Gastroesophageal sphincter (tissue), 3 donors: ENCODE data around the gene TREML2.

ENCODE experiments used
- EP300 ChIP-seq: sonication (generic); formaldehyde crosslinking; IDR thresholded peaks from one replicate; pipeline ENCODE4 v1.6.1; 2017; ENCODE audit warnings: antibody characterized with exemption, mild to moderate bottlenecking
- POLR2A ChIP-seq, 2 donors: fragments of 450-650 bp; IDR thresholded peaks; one replicate each; pipeline ENCODE4 v1.6.1; 2017; ENCODE audit warnings: antibody characterized with exemption in 2 of 2, mild to moderate bottlenecking in 2 of 2, moderate library complexity in 1 of 2
- POLR2AphosphoS5 ChIP-seq: sonication (generic); formaldehyde crosslinking; IDR thresholded peaks from one replicate; pipeline ENCODE4 v1.6.1; 2017; ENCODE audit warnings: antibody characterized with exemption
- TF ChIP-seq, protein P1 (sequence below), 4 experiments: fragments of 200-600 bp in 2 of 4; fragments of 450-650 bp in 2 of 4; sonication (generic) in 1 of 4; IDR thresholded peaks; one replicate each; pipeline ENCODE4 v1.5.1; 2017 to 2019; ENCODE audit warnings: antibody characterized with exemption in 4 of 4, mild to moderate bottlenecking in 2 of 4, moderate library complexity in 2 of 4

DNA sequence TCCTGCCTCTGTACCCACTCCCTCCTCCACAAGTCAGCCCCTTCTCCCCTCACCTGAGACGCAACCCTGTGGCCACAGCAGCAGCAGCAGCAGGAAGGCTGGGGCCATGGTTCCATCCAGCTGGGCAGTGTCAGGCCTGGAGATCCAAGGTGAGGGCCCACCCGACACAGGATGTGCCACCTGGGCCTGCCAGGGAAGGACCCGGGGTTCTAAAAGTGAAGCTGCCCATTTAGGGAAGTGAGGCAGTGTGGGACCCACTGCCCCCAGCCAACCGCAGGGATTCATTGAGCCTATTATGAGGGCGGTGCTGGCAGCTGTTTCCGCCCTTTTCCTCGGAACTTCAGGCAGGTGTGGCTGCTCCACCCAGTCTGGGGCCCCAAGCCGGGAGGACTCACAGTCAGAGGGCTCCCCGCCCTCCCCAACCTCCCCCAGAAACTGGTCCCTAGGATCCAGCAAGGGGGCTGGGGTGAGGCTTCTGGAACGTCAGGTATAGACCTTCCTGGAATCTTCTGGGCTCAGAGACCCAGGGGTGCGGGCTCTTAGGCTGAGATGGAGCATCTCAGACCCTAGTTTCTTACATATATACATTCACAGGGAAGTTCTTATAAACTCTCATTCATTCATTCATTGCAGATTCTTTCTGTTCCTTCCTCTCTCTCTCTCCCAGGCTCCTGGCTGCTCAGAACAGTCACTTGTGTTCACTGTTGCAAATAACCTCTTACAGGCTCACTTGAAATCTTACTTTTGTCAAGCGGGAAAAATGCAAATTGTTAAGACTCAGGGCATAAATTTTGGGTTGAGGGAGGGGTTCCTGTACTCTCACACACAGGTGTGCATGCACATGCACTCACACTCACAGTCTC, at the start of gene TREML2:
- TF ChIP-seq, protein P1, sequence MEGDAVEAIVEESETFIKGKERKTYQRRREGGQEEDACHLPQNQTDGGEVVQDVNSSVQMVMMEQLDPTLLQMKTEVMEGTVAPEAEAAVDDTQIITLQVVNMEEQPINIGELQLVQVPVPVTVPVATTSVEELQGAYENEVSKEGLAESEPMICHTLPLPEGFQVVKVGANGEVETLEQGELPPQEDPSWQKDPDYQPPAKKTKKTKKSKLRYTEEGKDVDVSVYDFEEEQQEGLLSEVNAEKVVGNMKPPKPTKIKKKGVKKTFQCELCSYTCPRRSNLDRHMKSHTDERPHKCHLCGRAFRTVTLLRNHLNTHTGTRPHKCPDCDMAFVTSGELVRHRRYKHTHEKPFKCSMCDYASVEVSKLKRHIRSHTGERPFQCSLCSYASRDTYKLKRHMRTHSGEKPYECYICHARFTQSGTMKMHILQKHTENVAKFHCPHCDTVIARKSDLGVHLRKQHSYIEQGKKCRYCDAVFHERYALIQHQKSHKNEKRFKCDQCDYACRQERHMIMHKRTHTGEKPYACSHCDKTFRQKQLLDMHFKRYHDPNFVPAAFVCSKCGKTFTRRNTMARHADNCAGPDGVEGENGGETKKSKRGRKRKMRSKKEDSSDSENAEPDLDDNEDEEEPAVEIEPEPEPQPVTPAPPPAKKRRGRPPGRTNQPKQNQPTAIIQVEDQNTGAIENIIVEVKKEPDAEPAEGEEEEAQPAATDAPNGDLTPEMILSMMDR (IDR thresholded peaks at IDR 0.05): no peak
- TF ChIP-seq POLR2AphosphoS5: no peak
- no peak for TF ChIP-seq EP300
- no peak for TF ChIP-seq POLR2A (IDR thresholded peaks at IDR 0.05)
